Measurements from ENCODE around the gene IPO4. TPM values are rescaled to one million over a fixed set of nuclear protein-coding genes. Genes with fewer than 3 reads are reported as not detected.
A peak's percentile ranks its signal among the peaks of the same experiment; 100 is the strongest.

IPO4 gene
- total RNA-seq, 1 donor from 2014 or later: 24.4 TPM

- no peak for DNase-seq (ENCODE audit: low read depth in 2 of 2)
Observed at GRCh38 chr14:24147761-24148428, 40.7 kb downstream of the IPO4 start.

DNA sequence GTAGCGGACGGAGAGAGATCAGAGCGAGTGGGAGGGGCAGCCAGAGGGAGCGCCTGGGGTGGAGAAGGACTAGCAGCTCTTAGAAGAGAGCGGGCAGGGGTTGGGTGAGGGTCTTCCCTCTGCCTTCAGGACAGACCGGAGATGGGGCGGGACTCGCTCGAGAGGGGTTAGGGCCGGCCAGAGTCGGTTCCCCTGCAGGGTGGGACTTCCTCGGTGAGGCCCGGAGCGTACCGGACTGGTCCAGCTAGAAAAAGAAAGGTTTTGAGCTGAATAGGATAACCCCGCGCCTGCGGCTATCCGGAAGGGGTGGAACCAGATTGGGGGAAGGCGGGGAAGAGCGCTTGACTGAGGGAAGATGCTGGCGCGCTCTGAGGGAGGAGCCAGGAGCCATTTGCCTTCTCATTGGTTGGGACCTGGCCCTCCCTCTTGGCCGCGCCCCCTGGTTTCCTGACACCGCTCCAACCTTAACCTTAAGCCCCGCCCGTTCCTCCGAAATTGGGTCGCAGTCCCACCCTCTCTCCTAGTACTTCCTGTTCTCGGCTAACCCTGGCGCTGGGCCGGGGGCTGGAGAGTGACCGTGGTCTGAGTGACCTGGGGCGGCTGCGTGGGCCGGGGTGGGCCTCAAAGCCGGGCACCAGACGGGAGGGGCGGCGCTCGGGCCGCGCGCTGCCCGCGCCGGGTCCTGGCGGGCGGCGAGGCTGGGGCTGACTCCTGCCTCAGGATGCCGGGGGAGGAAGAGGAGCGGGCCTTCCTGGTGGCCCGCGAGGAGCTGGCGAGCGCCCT lies 41.4 kb downstream of the IPO4 start, which contains the start of gene RNF31:
Gene RNF31 (plus strand): TSS at position 521 of the 783 bp plus-strand sequence. CDS start 201 bp downstream, at position 722.
- DNase-seq (ENCODE audit: low read depth in 2 of 2): peak; percentile 97 to 98

DNA sequence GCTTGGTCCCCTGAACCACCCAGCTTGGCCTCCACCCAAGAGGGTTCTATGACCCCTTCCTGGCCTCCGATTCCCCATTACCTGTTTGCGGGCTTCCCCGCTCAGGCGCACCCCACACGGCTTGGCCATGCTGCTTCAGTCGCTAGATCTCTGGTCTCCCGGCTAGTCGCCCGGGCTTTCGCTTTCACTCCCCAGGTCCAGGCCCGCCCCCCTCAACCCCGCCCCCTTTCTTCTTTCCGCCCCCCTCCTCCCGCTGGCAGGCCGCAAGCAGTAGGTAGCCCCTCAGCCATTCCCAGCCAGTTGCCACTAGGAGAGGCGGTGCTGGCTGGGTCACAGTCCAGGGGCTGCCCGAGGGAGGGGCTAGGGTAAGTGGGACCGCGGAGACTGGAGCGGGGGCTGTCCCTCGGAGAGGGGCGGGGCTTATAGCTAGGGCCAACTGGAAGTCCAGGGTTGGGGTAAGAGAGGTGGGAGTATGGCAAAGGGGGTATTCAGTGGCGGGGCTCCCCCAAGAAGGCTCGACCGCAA lies 42.1 kb downstream of the IPO4 start, which contains the start of gene PSME2:
Gene PSME2 (minus strand): TSS at position 158 of the 525 bp plus-strand sequence. CDS start 29 bp downstream, at position 129.
- peak; percentile 98 for DNase-seq (ENCODE audit: low read depth in 2 of 2)

- DNase-seq (ENCODE audit: low read depth in 2 of 2): peak in 1 of 2 donors; percentile 8
Observed at GRCh38 chr14:24145690-24146452, 42.7 kb downstream of the IPO4 start.

DNA sequence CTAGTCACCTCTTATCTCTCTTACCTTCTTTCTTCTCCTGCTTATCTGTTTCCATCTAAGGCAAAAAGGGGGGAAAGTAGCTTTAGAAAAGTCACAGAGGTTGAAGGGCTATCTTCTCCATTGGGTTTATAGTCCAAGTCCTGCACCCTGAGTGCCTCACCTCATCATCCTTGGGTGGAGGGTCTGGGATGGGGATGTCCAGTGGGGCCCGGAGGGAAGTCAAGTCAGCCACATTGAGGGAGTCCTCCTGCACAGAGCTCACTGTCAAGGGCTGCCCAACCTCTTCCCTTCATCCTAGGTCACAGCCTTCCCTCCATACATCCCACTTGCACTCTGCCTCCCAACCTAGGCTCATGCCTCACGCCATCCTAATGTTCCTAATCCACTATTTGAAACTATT lies 43.4 kb downstream of the IPO4 start:
- no peak for DNase-seq (ENCODE audit: low read depth in 2 of 2)

DNA sequence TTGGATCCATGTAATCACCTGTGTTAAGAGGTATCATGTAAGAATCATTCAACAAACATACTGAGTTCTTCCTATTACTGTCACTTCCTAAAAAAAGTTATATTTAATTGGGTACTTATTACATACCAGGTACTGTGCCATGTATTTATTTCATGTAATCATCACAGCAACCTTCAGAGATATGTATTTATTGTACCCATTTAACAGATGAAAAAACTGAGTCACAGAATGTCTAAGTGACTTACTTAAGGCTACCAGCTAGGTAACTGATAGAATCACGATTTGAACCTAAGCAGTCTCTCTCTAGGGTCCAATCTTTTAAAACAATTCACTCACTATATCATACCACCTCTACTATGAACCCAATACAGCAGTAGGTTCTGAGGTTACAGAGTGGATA lies 44.2 kb downstream of the IPO4 start:
- DNase-seq (ENCODE audit: low read depth in 2 of 2): no peak

DNA sequence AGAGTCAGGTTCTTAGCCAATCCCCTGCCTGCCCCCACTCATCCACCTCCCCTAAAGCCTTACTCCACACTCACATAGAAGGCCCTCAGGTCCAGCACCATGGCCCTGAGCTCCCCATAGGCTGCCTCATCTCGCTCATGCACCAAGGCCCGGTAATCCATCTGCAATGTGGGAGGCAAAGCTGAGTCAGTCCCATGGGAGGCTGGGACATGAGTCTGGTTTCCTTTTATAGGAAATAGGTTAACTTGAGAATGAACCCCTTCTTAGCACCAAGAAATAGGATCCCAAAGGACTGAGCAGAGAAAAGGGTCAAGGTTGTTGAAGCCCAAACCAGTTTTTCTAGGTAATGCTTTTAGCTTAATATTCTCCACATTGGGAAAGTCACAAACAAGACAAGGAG lies 45.1 kb downstream of the IPO4 start:
- no peak for DNase-seq (ENCODE audit: low read depth in 2 of 2)

DNA sequence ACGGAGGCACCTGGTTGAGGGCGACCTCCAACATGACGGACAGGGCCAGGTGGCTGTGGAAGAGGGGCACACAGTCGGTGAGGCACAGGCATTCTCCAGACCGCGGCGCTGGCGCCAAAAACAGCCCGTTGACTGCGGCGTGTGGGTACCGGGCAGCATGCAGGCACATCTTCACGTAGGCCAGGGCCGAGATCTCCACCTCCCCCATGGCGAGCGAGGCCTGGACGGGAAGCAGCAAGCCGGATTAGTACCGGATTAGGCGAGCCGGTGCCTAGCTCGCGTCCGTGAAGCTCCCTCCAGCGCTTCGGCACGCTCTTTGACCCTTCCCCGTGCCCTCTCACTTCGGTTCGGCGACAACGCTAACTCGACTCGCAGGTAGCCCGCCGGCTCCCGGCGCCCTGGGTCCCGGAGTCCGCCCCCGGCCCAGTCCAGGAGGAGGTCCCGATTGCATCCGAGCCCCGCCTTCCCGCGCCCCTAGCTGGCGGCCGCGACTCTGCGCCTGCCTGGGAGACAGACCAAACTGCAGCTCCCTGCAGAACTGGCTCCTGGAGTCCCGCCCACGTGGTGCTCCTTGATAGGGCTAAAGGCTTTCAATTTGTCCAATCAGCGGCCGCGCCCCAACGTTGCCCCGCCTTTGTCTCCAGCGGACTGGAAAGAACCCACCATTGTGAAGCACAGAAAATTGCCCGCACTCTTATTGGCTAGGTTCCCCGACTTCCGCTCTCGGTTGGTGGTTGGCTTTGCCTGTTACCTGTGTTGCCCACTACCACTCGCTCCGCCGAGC lies 47.3 kb downstream of the IPO4 start, which contains the start of gene EMC9:
Gene EMC9 (minus strand): TSS at position 495 of the 784 bp plus-strand sequence. CDS start 287 bp downstream, at position 208.
- peak; percentile 99 for DNase-seq (ENCODE audit: low read depth in 2 of 2)

DNA sequence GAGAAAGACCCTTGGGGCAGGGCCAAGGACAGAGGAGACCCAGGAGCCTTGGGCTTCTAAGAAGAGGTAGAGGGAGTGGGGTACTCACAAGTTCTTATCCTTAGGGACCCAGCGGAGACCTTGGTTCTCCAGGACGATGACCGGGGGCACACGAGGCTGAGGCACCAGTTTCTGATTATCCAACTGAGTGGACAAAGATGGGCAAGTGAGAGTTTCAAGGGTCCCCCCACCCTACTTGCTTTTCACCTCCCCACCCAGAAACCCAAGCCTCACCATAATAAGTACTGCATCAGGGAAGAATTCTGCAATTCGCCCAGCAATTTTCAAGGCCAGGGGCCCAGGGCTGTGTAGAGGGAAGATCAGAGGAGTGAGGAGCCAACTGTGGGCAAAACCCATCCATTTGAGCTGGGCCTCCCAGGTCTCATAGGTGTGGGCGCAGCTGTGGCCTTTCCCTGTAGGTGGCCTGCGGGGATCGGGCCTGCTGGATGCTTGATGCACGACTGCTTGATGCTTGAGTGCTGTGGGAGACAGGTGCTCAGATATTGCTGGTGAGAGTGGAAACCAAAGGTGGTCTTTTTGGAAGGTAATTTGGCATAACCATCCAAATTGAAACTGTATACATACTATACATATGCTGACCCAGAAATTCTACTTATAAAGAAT lies 49.2 kb downstream of the IPO4 start:
- no peak for DNase-seq (ENCODE audit: low read depth in 2 of 2)

DNA sequence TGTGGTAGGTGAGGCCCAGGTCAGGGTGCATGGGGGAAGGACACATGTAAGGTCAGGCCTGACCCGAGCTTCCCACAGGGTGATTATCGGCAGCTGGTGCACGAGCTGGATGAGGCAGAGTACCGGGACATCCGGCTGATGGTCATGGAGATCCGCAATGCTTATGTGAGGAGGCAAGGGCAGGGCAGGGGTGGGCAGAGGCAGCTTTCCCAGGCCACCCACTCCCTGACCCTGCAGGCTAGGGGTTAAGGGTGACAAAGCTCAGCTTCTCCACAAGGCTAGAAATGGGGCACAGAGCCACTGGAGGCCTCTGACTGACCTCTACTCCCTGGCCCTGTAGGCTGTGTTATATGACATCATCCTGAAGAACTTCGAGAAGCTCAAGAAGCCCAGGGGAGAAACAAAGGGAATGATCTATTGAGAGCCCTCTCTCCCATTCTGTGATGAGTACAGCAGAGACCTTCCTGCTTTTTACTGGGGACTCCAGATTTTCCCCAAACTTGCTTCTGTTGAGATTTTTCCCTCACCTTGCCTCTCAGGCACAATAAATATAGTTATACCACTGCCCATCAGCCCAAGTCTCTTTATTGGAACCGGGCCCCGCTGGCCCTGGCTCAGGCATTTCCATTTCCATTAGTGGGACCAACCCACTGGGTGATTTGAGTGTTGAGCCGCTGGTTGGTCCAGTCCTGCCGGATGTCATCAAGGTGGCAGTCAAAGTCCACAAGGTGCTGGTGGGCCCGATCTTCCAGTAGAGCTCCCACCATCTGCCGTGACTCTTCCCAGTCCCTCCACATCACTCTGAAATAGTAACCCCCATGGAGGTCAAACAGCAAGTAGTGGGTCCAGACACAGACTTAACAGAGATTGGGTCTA lies 50.0 kb downstream of the IPO4 start:
- DNase-seq (ENCODE audit: low read depth in 2 of 2): no peak

GRCh38 chr14:24137529-24138395 lies 50.9 kb downstream of the IPO4 start:
- no peak for DNase-seq (ENCODE audit: low read depth in 2 of 2)

- no peak for DNase-seq (ENCODE audit: low read depth in 2 of 2)
Observed at GRCh38 chr14:24136684-24137528, 51.7 kb downstream of the IPO4 start.

GRCh38 chr14:24135834-24136683 lies 52.6 kb downstream of the IPO4 start, which contains the start of gene PSME1:
TSS of gene PSME1 (plus strand) at chr14:24136194. CDS start at chr14:24136263, 69 bp downstream.
- peak; percentile 92 to 93 for DNase-seq (ENCODE audit: low read depth in 2 of 2)

GRCh38 chr14:24135584-24135833 lies 53.1 kb downstream of the IPO4 start:
- no peak for DNase-seq (ENCODE audit: low read depth in 2 of 2)

GRCh38 chr14:24133735-24134134 lies 54.9 kb downstream of the IPO4 start:
- DNase-seq (ENCODE audit: low read depth in 2 of 2): no peak

DNA sequence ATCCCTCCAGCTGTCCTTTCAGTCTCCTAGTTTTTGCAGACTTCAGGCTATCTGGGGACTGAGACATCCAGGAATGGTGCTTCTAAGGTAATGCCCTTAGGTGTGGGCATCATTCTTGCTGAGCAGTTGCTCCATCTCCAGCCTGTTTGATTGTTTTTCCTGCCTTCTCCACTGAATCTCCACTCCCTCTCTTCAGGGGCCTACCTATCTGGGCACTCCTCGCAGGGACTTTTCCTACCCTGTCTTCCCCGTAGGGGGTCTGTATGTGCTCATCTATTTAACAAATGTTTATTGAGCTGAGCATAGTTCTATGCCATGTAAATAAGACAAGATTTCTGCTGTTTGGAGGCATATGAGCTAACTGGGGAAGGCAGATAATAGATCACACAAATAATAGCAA lies 55.6 kb downstream of the IPO4 start:
- no peak for DNase-seq (ENCODE audit: low read depth in 2 of 2)
